Measurements from ENCODE around the gene KMT2E. TPM values are rescaled to one million over a fixed set of nuclear protein-coding genes. Genes with fewer than 3 reads are reported as not detected.

KMT2E gene
- total and polyA plus RNA-seq, 4 donors, result 20.3 to 277 (median 62.8) TPM

DNA sequence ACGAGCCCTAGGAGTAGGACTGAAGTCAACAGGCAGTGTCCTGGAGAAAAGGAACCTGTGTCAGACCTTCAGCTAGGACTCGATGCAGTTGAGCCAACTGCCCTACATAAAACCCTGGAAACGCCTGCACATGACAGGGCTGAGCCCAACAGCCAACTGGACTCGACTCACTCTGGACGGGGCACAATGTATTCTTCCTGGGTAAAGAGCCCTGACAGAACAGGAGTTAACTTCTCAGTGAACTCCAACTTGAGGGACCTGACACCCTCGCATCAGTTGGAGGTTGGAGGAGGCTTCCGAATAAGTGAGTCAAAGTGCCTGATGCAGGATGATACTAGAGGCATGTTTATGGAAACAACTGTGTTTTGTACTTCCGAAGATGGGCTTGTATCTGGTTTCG, 93.5 kb downstream of the KMT2E start:
- Histone ChIP-seq H3K9ac (ENCODE audit: insufficient read depth in 1 of 2, low read length in 2 of 2) (no peak overlapping the region), H3K4me1 (ENCODE audit: control insufficient read depth in 5 of 5, insufficient read depth in 5 of 5, low read length in 5 of 5) (peaks cover 0 to 6% (median 0%) of the 10 kb centered on the region in 5 donors), H3K9me3 (ENCODE audit: control insufficient read depth in 4 of 4, insufficient read depth in 3 of 4, low read length in 3 of 4) (no peaks in the 10 kb centered on the region), H3K27ac (ENCODE audit: low read depth in 1 of 2, low read length in 1 of 2) (no peak overlapping the region), H3K27me3 (ENCODE audit: control insufficient read depth in 3 of 3, insufficient read depth in 3 of 3, low read length in 2 of 3) (no peaks in the 10 kb centered on the region), H3K4me3 (no peak overlapping the region), H3K36me3 (ENCODE audit: control insufficient read depth in 4 of 4, insufficient read depth in 4 of 4, low read length in 4 of 4) (peaks cover 32 to 67% (median 56%) of the 10 kb centered on the region in 4 donors)
- DNase-seq, result no peak
- TF ChIP-seq, protein P1, sequence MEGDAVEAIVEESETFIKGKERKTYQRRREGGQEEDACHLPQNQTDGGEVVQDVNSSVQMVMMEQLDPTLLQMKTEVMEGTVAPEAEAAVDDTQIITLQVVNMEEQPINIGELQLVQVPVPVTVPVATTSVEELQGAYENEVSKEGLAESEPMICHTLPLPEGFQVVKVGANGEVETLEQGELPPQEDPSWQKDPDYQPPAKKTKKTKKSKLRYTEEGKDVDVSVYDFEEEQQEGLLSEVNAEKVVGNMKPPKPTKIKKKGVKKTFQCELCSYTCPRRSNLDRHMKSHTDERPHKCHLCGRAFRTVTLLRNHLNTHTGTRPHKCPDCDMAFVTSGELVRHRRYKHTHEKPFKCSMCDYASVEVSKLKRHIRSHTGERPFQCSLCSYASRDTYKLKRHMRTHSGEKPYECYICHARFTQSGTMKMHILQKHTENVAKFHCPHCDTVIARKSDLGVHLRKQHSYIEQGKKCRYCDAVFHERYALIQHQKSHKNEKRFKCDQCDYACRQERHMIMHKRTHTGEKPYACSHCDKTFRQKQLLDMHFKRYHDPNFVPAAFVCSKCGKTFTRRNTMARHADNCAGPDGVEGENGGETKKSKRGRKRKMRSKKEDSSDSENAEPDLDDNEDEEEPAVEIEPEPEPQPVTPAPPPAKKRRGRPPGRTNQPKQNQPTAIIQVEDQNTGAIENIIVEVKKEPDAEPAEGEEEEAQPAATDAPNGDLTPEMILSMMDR (IDR thresholded peaks at IDR 0.05; ENCODE audit: control extremely low read depth, extremely low read depth), result no peak
- ATAC-seq (ENCODE audit: insufficient read depth, low FRiP score), result no peak
- WGBS, 2 donors, result 95 to 97% methylated on average over 9 of the region's 9 CpGs

DNA sequence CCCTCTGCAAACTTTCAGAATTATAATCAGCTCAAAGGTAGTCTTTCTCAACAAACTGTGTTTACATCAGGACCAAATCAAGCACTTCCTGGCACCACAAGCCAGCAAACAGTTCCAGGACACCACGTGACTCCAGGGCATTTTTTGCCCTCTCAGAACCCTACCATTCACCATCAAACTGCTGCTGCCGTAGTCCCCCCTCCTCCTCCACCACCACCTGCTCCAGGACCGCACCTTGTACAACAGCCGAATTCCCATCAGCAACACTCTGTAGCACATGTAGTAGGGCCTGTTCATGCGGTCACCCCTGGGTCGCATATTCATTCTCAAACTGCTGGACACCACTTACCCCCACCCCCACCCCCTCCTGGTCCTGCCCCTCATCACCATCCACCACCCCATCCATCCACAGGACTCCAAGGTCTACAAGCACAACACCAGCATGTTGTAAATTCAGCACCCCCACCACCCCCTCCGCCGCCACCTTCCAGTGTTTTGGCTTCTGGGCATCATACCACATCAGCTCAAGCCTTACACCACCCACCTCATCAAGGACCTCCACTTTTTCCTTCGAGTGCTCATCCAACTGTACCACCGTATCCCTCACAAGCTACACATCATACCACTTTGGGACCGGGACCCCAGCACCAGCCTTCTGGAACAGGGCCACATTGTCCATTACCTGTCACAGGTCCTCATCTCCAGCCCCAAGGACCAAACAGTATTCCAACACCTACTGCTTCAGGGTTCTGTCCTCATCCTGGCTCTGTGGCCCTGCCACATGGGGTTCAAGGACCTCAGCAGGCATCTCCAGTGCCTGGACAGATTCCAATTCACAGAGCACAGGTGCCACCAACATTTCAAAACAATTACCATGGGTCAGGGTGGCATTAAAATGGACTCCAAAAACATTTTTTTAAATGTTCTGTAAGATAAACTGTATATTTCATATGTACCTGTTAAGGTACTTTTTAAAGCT, 98.7 kb downstream of the KMT2E start:
- Histone ChIP-seq H3K4me3 (no peak overlapping the region), H3K4me1 (ENCODE audit: control insufficient read depth in 5 of 5, insufficient read depth in 5 of 5, low read length in 5 of 5) (peaks cover 0 to 5% (median 0%) of the 10 kb centered on the region in 5 donors), H3K27ac (ENCODE audit: low read depth in 1 of 2, low read length in 1 of 2) (peak overlapping the region in 1 of 2 donors; percentile 26), H3K9ac (ENCODE audit: insufficient read depth in 1 of 2, low read length in 2 of 2) (no peak overlapping the region), H3K27me3 (ENCODE audit: control insufficient read depth in 3 of 3, insufficient read depth in 3 of 3, low read length in 2 of 3) (no peaks in the 10 kb centered on the region), H3K36me3 (ENCODE audit: control insufficient read depth in 4 of 4, insufficient read depth in 4 of 4, low read length in 4 of 4) (peaks cover 22 to 56% (median 49%) of the 10 kb centered on the region in 4 donors), H3K9me3 (ENCODE audit: control insufficient read depth in 4 of 4, insufficient read depth in 3 of 4, low read length in 3 of 4) (no peaks in the 10 kb centered on the region)
- 73 to 83% methylated on average over 11 of the region's 11 CpGs for WGBS, 2 donors
- DNase-seq (no peak), ATAC-seq (ENCODE audit: insufficient read depth, low FRiP score) (peak; percentile 49)
- TF ChIP-seq, protein P1 (IDR thresholded peaks at IDR 0.05; ENCODE audit: control extremely low read depth, extremely low read depth), result no peak

DNA sequence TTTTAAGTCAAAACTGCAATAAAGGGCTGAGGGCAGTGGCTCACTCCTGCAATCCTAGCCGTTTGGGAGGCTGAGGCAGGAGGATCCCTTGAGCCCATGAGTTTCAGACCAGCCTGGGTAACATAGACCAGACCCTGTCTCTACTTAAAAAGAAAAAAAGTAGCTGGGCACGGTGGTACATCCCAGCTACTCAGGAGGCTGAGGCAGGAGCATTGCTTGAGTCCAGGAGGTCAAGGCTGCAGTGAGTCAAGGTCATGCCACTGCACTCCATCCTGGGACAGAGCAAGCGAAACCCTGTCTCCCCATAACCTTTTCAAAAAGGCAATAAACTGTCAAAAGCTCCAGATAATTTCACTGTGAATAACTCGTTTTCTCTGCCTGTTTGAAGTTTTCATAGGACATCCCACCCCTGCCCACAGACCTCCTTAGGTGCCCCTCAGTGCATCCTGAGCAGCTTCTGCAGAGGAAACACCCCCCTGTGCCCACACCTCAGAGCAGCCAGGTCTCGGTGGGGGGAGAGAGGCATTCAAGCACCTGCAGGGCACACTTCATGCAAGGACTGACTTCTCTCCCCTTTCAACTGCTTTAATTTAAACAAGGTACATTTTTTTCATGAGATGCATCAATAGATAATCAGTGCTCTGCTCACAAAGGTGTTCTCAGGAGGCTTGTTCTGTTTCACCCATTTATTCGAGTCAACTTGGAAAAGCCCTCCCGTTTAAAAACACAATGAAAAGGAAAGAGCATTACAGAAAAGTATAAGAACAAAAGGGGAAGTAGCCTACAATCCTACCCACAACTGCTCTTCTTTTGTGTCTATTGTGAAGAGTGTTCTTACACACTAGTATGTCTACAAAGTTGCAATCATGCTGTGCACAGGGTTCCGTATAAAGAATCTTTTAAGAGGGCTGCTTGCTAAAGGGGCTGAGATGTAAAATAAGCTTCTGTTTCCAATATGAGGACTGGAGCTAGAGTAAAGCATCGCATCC, 104.9 kb downstream of the KMT2E start:
- H3K9ac ChIP-seq (ENCODE audit: insufficient read depth in 1 of 2, low read length in 2 of 2), result no peak overlapping the region
- H3K27ac ChIP-seq (ENCODE audit: low read depth in 1 of 2, low read length in 1 of 2), result no peak overlapping the region
- TF ChIP-seq, protein P1 (IDR thresholded peaks at IDR 0.05; ENCODE audit: control extremely low read depth, extremely low read depth), result no peak
- DNase-seq (no peak), ATAC-seq (ENCODE audit: insufficient read depth, low FRiP score) (no peak)
- WGBS, 2 donors, result 64 to 75% methylated on average over 9 of the region's 9 CpGs
- no peaks in the 10 kb centered on the region for H3K27me3 ChIP-seq (ENCODE audit: control insufficient read depth in 3 of 3, insufficient read depth in 3 of 3, low read length in 2 of 3)
- H3K9me3 ChIP-seq (ENCODE audit: control insufficient read depth in 4 of 4, insufficient read depth in 3 of 4, low read length in 3 of 4), result no peaks in the 10 kb centered on the region
- H3K4me3 ChIP-seq, result no peak overlapping the region
- peaks cover 10 to 22% (median 12%) of the 10 kb centered on the region in 4 donors for H3K36me3 ChIP-seq (ENCODE audit: control insufficient read depth in 4 of 4, insufficient read depth in 4 of 4, low read length in 4 of 4)
- peaks cover 0 to 15% (median 2%) of the 10 kb centered on the region in 5 donors for H3K4me1 ChIP-seq (ENCODE audit: control insufficient read depth in 5 of 5, insufficient read depth in 5 of 5, low read length in 5 of 5)

Data from lung (tissue), 12 donors.